Measurements from ENCODE around the gene CLDND2. TPM values are rescaled to one million over a fixed set of nuclear protein-coding genes. Genes with fewer than 3 reads are reported as not detected.
A peak's percentile ranks its signal among the peaks of the same experiment; 100 is the strongest.

CLDND2 gene
- total and polyA plus RNA-seq, 12 donors, result 0.73 to 11.7 (median 2.6) TPM; not detected in 4

GRCh38 chr19:51415187-51415586, 46.4 kb upstream of the CLDND2 start:
- no peak for DNase-seq
- intact Hi-C loops (cut with DNase I), result no loop called here
- WGBS, 4 donors, result 77 to 94% (median 82%) methylated on average over 3 to 12 of the region's 12 CpGs
- Histone ChIP-seq H3K27ac (no peak overlapping the region), H3K4me1 (replicated peaks in 1 of 2) (no peaks in the 10 kb centered on the region), H3K36me3 (replicated peaks in 1 of 2) (no peaks in the 10 kb centered on the region), H3K27me3 (no peaks in the 10 kb centered on the region), H3K9me3 (replicated peaks in 1 of 3) (no peaks in the 10 kb centered on the region), H3K4me3 (no peak overlapping the region)
- no peak for TF ChIP-seq CTCF (IDR thresholded peaks at IDR 0.05)
- no peak for TF ChIP-seq POLR2A (IDR thresholded peaks at IDR 0.05)

- DNase-seq, result no peak
- Histone ChIP-seq H3K27me3 (no peaks in the 10 kb centered on the region), H3K4me3 (no peak overlapping the region), H3K27ac (no peak overlapping the region), H3K9me3 (replicated peaks in 1 of 3) (no peaks in the 10 kb centered on the region), H3K4me1 (replicated peaks in 1 of 2) (no peaks in the 10 kb centered on the region), H3K36me3 (replicated peaks in 1 of 2) (no peaks in the 10 kb centered on the region)
- TF ChIP-seq POLR2A (IDR thresholded peaks at IDR 0.05), result no peak
- TF ChIP-seq CTCF (IDR thresholded peaks at IDR 0.05), result no peak
- WGBS, 4 donors, result 82 to 93% (median 90%) methylated on average over 15 of the region's 15 CpGs
- intact Hi-C loops (cut with DNase I), result no loop called here
Observed at GRCh38 chr19:51410950-51411748, 42.3 kb upstream of the CLDND2 start.

- no peaks in the 10 kb centered on the region for H3K27me3 ChIP-seq
Observed at GRCh38 chr19:51407511-51408131, 38.8 kb upstream of the CLDND2 start.

More at GRCh38 chr19:51407511-51408131, 38.8 kb upstream of the CLDND2 start:
- Histone ChIP-seq H3K9me3 (replicated peaks in 1 of 3) (no peaks in the 10 kb centered on the region), H3K27ac (peak overlapping the region in 1 of 5 donors; percentile 67), H3K4me3 (no peak overlapping the region), H3K4me1 (replicated peaks in 1 of 2) (no peaks in the 10 kb centered on the region), H3K36me3 (replicated peaks in 1 of 2) (no peaks in the 10 kb centered on the region)
- intact Hi-C loops (cut with DNase I), result loop anchor here in 1 of 2 donors (10.0 kb wide), 1 partner anchor 73 kb away; no protein-coding TSS in a partner anchor
- WGBS, 4 donors, result 44 to 56% (median 53%) methylated on average over 6 of the region's 6 CpGs
- no peak for TF ChIP-seq POLR2A (IDR thresholded peaks at IDR 0.05)
- TF ChIP-seq CTCF (IDR thresholded peaks at IDR 0.05), result peak in 5 of 6 experiments; percentile 25 to 53 (median 43)
- DNase-seq, result peak in 4 of 7 donors; percentile 27 to 58 (median 41)

All from adrenal gland (tissue), 12 donors.